ENCODE data around the gene MEGF9.

Gene MEGF9

DNA sequence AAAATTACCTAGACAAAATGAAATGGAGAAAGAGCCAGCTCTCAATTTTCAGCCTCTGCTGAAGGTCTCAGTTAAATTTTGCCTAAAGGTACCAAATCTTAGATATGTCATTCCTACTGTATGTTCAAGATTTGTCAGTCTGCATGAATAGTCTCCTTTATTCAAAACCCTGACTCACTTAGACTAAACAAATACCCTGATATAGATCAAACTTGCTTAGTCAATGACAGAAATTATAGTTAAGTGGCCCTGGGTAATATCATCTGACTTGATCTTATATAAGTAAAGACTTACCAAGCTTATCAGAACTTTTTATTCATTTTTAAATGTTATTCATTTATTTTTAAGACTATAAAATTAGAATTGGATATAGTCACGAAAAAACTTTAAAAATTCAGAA is 12.2 kb downstream of the MEGF9 start:
- DNase-seq = no peak

DNA sequence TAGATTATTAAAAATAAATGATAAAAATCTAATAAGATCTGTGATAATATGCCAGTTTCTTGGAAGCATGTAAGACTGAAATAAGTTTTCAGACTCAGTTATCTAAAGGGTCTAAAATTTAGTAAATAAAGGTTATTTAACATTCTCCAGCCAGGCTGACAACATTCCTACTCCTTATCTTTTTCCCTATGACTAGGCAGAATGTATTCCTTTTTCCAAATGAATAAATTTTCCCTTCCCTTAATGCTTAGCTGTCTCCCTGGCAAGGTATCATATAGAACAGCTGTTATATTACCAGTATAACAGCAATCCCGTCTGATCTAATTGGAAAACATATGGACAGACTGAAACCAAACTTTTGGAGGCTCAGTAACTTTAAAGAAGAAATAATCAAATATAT is 13.0 kb downstream of the MEGF9 start:
- DNase-seq = no peak

DNA sequence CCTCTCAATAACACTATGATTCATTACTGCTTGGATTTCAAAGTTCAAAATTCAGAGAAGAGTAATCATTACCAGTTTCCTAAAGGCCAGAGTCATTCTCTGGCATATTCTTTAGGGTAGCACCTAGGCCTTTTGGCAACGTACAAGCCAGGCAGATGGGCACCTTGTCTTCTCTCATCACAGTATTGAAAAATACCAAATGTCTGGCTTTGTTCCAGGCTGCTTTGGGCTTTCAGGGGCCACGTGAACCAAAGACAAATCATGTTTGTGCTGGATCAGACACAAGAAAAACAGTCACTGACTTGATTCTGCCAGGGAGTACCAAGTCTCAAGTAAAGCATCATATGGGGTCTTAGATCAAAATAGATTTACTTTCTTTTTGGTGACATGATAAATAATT is 15.5 kb downstream of the MEGF9 start:
- no peak for DNase-seq

DNA sequence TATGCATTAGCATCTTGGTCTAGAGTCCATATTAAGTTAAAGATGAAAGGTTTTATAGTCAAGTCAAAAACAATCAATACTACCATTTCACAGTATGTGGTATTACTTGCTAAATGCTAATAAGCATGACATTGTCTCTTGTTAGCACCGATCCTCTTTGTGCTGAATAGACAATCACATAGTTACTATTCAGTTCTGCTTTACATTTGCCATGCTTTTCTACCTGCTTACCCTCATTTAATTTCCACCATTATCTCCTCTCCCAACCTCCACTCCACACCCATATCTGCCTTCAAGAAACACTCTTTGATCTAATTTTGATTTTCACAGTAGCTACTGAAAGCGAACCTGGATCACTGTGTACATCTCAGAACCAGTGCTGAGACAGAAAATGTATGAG is 16.8 kb downstream of the MEGF9 start:
- no peak for DNase-seq

DNA sequence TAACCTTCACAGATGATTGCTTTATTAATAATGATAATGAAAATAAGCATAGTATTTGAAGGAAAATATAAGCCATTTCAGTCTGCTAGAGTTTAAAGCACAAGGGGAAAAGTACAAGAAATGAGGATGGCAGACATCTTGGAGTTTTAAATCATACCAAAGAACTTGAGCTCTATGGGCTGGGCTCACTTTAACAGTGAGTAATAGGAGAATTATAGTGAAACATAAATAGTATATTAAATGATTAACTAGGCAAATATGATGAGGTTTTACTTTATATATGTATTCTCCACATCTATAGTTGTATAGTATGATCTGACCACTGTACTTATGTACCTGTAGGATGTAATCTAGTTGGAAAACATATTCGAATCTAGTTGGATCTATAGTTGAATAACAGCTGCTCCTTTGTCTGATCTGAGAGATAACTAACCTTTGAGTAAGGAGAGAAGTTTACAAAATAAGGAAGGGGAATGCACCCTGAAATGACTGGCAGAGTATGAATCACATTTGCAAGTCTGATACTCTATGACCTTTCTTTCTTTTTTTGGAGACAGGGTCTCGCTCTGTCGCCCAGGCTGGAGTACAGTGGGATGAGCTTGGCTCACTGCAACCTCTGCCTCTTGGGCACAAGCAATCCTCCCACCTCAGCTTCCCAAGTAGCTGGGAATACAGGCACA is 17.6 kb downstream of the MEGF9 start:
- no peak for DNase-seq

DNA sequence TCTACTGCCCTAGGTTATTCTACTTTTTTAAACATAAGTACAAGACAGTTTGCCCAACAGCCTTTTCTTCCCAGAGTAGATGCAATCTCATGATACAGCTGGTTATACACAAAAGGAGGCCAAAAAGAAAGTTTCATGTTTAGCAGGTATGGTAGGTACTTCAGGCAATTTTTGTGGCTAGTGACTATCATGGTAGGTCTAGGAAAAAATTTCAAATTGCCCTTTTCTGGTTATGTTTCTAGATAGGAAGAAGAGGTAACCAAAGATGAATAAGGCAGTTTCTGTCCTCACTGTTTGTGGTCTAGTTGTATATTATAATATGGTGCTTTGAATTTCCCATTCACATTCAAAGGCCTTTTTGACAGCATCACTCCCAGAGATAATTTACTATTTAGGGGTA is 19.7 kb downstream of the MEGF9 start:
- DNase-seq = no peak

DNA sequence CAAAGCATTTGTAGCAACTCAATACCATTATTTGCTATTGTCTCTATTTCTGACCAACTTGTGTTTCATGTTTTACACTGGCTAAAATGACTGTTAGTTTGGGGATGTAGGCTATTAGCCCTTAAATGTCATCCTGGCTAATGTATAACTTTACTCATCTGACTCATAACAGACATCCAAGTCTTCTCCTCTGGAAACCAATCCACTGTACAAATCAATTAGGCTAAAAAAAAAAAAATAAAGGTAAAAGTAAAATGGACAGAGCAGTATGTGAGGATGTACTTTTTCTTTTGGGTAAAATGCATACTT is 20.6 kb downstream of the MEGF9 start:
- no peak for DNase-seq

DNA sequence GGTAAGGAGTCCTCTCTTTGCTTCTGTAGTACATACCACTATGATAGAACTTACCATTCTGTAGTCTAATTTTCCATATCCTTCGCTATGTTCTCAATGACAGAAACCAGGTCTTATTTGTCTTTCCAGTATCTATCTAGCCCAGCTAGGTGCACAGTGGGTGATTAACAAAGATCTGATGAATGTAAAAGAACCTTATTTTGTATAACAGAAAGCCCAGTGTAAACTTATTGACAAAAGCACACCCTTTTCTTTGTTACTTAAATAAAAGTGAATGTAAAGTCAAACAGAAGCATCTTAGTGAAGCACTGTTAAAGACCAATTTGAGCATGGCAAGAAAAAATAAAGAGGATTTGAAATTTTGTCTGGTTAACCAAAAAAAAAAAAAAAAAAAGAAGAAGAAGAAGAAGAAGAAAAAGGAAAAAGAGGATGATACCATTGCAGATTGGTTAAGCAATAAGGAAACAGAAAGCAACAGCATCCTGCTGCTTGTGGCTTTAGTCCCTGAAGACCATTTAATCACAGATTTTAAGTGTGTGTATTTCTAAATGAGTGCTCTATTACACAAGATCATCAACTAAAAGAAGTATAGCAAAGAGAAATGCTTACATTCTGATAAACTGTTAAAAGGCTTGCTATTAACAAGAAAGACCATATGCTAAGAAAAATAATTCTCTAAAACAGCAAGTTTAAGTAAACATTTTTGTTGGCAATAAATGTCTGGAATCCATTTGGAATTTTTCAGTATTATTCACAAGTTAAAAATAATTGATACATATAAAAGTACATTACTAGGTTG is 21.2 kb downstream of the MEGF9 start:
- peak in 3 of 4 experiments; percentile 20 to 68 (median 65) for DNase-seq

DNA sequence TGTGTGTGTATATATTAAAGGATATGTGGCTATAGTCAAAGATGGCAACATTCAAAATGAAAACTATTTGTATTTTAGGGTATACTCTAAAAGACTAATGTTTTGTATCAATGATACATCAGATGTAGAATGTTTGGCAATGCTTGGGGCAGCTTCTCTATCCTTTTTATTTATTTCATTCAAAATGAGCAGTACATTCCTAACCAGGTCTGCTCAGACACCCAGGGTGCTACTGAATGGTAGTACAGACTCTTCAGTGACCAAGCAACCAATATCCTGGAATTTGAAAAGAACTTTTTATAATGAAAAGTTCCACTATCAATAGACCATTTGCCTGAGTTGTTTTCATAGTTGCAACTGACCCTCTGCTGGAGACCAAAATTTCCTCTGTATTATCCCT is 23.9 kb downstream of the MEGF9 start:
- DNase-seq = no peak

DNA sequence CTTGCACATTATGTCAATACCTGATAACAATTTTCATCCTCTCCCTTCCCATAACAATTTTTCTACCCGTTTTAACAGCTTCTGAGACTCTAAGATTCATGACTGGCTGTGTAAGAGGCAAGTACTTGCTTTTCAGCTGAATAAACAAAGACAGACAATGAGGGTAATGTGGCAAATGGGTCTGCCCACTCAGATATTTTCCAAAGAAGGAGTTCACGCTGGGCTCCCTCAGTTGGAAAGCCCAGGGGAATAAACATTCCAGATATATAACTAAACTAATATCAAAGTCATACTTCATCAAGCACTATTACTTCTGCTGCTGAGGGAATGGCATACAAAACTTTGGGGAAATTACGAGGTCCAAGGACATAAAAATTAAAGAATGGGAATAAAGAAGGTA is 24.4 kb downstream of the MEGF9 start:
- DNase-seq = no peak

DNA sequence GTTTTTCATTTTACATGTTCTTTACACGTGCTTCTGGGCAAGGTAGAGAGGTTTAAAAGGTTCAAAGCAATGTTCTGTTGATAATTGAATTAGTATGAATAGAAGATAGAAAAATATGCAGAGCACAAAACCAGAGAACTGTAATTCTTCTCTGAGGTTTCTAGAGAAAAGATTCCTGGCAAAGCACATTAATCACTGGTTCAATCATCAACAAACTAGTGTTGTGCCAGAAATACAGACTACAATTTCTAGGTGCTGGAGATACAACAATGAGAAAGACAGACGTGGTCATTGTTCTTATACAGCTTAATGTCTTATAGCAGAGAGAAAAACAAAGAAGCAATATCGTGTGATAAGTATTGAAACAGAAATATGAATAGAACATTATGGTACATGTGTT is 25.5 kb downstream of the MEGF9 start:
- no peak for DNase-seq

DNA sequence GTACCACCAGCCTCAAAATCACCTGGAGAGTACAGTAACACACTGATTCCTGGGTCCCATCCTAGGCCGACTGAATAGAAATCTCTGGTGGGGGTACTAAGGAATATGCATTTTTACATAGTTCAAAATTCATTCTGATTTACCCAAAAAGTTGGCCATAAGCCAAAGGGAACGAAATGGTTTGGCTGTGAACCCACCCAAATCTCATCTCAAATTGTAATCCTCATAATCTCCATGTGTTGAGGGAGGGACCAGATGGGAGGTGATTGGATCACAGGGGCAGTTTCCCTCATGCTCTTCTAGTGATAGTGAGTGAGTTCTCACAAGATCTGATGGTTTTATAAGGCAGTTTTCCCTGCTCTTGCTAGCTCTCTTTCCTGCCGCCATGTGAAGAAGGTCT is 31.1 kb downstream of the MEGF9 start:
- DNase-seq = no peak

DNA sequence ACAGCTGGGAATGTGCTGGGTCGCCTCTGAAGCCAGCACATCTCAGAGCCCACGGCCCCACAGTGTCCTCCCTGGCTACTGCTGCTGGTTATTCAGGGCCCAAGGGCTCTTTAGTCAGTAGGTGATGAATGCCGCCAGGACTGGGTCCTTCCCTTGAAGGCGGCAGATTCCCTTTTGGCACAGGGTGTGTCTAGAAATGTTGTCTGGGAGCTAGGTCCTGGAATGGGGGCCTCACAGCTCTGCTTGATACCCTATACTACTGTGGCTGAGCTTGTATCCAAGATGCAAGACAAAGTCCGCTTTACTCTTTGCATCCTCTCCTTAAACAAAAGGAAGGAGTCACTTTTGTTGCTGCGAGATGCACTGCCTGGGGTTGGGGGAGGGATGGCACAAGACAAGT is 33.1 kb downstream of the MEGF9 start:
- no peak for DNase-seq

DNA sequence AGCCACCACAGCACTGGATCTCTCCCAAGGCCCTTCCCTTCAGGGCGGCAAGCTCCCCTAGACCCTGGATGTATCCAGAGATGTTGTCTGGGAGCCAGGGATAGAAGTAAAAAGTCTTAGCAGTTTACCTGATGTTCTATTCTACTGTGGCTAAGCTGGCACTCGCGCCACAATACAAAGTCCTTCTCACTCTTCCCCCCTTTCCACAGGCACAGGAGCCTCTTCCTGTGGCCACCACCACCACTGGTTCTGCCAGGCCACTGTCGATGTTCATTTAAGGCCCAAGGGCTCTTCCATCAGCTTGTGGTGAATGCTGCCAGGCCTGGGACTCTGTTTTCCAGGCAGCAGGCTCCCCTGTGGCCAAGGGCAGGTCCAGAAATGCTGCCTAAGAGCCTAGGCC is 33.7 kb downstream of the MEGF9 start:
- no peak for DNase-seq

DNA sequence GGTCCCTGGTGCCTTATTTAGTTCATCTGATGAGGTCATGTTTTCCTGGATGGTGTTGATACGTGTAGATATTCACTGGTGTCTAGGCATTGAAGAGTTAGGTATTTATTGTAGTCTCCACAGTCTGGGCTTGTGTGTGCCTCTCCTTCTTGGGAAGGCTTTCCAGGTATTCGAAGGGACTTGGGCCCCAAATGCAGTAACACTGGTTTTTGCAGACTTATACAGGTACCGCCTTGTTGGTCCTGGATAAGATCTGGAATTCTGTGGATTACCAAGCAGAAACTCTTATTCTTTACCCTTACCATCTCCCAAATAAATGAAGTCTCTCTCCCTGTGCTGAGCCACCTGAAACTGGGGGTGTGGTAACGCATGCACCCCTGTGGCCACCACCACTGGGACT is 34.1 kb downstream of the MEGF9 start:
- DNase-seq = no peak

DNA sequence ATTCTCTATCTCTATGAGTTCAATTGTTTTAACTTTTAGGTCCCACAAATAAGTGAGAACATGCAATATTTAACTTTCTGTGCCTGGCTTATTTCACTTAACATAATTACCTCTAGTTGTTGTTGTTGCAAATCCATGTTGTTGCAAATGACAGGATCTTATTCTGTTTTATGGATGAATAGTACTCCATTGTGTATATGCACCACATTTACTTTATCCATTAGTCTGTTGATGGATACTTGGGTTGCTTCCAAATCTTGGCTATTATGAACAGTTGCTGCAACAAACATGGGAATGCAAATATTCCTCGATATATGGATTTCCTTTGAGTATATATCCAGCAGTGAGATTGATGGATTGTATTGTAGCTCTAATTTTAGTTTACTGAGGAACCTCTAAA is 36.3 kb downstream of the MEGF9 start:
- DNase-seq = no peak

DNA sequence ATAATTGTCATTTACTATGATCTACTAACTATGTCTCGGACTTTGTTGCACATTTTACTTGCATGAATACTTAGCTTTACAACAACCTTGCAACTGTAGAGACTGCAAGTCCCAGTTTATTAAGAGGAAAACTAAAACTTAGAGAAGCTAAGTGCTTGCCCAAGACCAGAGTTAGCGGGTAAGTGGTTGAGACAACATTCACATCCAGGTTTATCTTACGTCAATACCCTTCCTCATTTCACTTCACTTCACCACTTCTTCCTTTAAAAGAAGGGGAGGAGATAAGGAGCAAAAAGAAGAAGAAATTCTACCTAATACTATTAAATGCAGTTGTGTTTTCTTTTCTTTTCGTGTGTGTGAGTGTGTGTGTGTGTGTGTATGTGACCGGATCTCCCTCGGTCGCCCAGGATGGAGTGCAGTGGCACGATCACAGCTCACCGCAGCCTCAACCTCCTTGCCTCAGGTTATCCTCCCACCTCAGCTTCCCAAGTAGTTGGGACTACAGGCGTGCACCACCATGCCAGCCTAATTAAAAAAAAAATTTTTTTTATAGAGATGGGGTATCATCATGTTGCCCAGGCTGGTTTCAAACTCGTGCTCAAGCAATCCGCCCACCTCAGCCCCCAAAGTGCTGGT is 37.4 kb downstream of the MEGF9 start:
- DNase-seq = peak; percentile 23 to 72 (median 60)

DNA sequence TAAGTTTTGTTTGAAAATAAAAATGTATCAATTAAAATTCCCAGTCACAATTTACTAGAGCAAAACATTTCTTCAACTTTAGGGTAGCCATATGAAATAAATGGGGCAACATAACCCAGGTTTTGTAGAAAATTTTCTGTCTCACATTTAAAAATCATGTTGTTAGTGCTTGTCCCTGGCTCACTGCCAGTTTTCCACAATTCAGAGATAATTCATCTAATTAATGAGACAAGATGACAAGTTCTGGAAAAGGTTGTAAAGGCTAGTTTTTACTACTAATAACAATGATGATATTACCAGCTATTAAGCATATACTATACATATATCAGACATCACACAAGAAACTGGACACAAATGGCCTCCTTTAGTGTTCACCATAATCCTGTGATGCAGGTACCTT is 45.9 kb downstream of the MEGF9 start:
- DNase-seq = no peak

DNA sequence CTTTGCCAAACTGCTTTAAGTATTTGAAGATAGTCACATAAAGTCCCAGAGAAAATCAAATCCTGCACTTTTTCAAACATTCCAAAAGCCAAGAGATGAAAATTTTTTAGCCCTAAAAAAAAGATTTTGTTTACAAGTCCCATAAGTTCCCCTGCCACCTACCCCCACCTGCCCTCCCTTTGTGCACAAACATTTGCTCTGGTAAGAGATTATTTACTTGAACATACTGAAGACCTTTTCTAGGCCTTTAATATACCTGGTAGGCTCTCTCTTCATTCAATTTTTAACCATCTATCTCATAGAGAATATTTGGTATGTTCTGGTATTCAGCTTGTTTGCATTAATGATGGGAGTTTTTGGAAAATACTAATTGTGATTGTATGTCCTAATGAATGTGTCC is 50.3 kb downstream of the MEGF9 start:
- DNase-seq = no peak

DNA sequence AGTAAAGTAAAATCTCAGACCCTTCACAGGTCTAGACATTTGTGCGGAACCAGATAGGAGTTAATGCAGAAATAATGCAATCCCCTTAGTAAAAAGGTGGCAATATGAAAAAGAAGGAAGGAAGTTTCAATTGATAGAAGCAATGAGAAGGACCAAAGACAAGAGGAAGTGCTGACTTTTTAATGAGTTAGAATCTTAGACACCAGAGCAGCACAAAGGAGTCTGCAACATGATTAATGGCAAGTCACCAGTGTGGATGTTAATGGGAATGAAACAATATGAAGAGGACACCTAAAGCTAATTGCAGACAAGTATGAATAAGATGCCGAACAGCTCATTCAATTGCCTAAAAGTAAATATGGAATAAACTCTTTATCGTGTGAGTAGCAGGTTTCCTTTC is 50.9 kb downstream of the MEGF9 start:
- peak in 2 of 4 experiments; percentile 34 to 45 for DNase-seq

DNA sequence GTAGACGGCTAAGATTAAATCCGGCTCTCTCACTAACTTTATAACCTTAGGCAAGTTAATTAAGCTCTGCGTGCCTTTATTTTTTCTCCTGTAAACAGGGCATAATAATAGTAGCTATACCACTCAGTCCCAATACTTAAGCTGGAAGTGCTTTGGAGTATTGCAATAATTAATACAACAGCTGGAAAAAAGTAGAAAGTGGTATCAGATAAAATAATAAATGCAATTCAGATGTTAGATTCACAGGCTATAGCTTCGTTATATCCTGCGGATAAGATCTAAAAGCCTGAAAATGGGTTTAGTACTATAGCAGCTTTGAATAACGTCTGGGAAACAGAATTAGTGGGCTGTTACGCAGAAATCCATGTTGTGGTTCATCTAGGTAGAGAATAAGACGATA is 51.8 kb downstream of the MEGF9 start:
- DNase-seq = no peak

DNA sequence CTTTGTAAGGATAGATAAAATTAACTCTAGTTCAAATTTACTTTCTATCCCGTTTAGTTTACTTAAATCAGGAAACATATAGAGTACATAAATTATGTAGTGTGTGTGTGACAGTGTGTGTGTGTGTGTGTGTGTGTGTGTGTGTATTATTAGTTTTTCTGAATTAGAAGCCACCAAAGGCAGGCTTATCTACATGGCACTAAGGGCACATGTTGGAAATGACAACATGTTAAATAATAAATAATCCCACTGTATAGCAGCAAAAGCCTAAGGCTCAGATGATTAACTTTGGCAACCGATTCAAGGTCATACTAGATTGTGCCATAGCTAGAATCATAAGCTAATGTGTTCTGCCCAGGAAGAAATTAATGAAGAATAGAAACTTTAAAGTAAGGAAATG is 54.6 kb downstream of the MEGF9 start:
- no peak for DNase-seq

DNA sequence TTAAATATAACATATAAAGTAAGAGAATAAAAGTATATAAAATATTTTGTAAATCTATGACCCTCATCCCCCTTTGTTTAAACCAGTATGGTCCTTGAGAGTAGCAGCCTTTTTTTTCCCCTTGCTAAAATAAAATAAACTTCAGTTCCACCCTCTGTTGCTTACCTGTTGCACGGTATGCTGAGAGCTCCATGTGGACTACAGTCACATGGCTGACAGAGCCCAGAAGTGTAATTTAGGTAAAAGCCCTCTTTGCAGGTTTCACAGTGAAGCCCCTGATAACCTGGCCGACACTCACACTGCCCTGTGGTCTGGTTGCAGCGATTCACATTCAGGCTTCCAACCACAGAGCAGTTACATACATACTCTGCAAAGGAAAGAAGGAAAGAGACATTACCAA is 55.1 kb downstream of the MEGF9 start:
- no peak for DNase-seq

DNA sequence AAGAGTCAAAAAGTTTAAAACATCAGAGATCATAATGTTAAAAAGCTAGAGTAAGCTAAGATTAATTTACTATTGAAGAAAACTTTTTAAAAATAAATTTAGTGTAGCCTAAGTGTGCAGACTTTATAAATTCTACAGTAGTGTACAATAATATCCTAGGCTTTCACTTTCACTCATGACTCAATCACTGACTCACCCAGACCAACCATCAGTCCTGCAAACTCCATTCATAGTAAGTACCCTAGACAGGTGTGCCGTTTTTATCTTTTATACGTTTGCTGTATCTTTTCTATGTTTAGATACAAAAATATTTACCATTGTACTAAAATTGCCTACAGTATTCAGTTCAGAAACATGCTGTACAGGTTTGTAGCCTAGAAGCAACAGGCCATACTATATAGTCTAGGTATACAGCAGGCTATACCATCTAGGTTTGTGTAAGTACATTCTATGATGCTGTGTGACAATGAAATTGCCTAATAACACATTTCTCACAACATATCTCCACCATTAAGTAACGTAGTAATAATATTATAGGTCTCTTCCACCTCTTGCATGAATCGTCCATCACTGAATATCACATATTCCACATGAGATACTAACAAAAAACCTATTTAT is 59.2 kb downstream of the MEGF9 start:
- no peak for DNase-seq

Data from suppressor macrophage (primary cell).